ENCODE data around the gene CCIN. TPM values are rescaled to one million over a fixed set of nuclear protein-coding genes. Genes with fewer than 3 reads are reported as not detected.
"Not testable (repeated sequence)": the region's sequence is repeated elsewhere in the genome, so short reads cannot be mapped to it uniquely, and the experiment has no call there.

Gene CCIN
- total RNA-seq, 1 donor from 2014 or later, result not detected

DNA sequence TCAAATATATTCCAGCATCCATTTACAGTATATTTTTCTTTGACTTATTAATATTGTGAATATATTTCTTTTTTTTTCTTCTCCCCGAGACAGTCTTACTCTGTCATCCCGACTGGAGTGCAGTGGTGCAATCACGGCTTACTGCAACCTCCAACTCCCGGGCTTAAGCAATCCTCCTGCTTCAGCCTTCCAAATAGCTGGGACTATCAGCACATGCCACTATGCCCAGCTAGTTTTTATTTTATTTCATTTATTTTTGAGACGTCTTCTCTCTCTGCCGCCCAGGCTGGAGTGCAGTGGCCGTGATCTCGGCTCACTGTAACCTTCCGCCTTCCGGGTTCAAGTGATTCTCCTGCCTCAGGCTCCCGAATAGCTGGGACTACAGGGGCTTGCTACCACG is 40.0 kb upstream of the CCIN start:
- no peaks in the 10 kb centered on the region for H3K4me1 ChIP-seq
- H3K27me3 ChIP-seq, result peaks cover 8% of the 10 kb centered on the region
- Mint-ChIP-seq H3K4me1 (no peaks in the 10 kb centered on the region), H3K27ac (no peak overlapping the region), H3K27me3 (ENCODE audit: insufficient read depth, low read depth) (peaks cover 7% of the 10 kb centered on the region), H3K36me3 (no peaks in the 10 kb centered on the region), H3K4me3 (no peak overlapping the region), H3K9me3 (no peaks in the 10 kb centered on the region)
- H2AFZ ChIP-seq (replicated peaks), result no peak overlapping the region
- H3K36me3 ChIP-seq, result no peaks in the 10 kb centered on the region
- no peaks in the 10 kb centered on the region for H3F3A ChIP-seq (ENCODE audit: low read depth)
- no peaks in the 10 kb centered on the region for H3K9me3 ChIP-seq (ENCODE audit: low read depth)
- H4K20me1 ChIP-seq (ENCODE audit: low read depth), result no peaks in the 10 kb centered on the region
- H3K4me2 ChIP-seq, result no peak overlapping the region
- H3K79me2 ChIP-seq (ENCODE audit: low read depth), result no peaks in the 10 kb centered on the region
- no peak overlapping the region for H3K9ac ChIP-seq
- no peak overlapping the region for H3K4me3 ChIP-seq
- H3K27ac ChIP-seq, result no peak overlapping the region
- no peak for DNase-seq (ENCODE audit: low spot score)
- TF ChIP-seq, protein P1, sequence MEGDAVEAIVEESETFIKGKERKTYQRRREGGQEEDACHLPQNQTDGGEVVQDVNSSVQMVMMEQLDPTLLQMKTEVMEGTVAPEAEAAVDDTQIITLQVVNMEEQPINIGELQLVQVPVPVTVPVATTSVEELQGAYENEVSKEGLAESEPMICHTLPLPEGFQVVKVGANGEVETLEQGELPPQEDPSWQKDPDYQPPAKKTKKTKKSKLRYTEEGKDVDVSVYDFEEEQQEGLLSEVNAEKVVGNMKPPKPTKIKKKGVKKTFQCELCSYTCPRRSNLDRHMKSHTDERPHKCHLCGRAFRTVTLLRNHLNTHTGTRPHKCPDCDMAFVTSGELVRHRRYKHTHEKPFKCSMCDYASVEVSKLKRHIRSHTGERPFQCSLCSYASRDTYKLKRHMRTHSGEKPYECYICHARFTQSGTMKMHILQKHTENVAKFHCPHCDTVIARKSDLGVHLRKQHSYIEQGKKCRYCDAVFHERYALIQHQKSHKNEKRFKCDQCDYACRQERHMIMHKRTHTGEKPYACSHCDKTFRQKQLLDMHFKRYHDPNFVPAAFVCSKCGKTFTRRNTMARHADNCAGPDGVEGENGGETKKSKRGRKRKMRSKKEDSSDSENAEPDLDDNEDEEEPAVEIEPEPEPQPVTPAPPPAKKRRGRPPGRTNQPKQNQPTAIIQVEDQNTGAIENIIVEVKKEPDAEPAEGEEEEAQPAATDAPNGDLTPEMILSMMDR (IDR thresholded peaks at IDR 0.05), result no peak
- TF ChIP-seq EZH2phosphoT487 (IDR thresholded peaks at IDR 0.05), result no peak
- TF ChIP-seq EZH2 (IDR thresholded peaks at IDR 0.05), result no peak

DNA sequence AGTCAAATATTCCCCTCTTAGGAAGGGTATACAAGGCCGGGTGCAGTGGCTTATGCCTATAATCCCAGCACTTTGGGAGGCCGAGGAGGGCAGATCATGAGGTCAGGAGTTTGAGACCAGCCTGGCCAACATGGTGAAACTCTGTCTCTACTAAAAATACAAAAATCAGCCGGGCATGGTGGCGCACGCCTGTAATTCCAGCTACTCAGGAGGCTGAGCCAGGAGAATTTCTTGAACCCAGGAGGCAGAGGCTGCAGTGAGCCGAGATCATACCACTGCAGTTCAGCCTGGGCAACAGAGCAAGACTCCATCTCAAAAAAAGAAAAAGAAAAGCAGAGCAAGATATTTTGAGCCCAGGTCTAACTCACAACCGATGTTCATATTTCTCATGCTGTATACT is 37.5 kb upstream of the CCIN start:
- peaks cover 34% of the 10 kb centered on the region for H3K27me3 ChIP-seq
- H3K9me3 ChIP-seq (ENCODE audit: low read depth); H3K4me3 ChIP-seq; H3K4me1 ChIP-seq; H3K79me2 ChIP-seq (ENCODE audit: low read depth); H3K4me2 ChIP-seq; DNase-seq (ENCODE audit: low spot score); H3K36me3 Mint-ChIP-seq; H4K20me1 ChIP-seq (ENCODE audit: low read depth); H3F3A ChIP-seq (ENCODE audit: low read depth); H3K9me3 Mint-ChIP-seq; H2AFZ ChIP-seq (replicated peaks); H3K4me3 Mint-ChIP-seq; H3K4me1 Mint-ChIP-seq; H3K27ac ChIP-seq; H3K27ac Mint-ChIP-seq; H3K36me3 ChIP-seq; H3K9ac ChIP-seq: not testable (repeated sequence)
- H3K27me3 Mint-ChIP-seq (ENCODE audit: insufficient read depth, low read depth), result peaks cover 23% of the 10 kb centered on the region

DNA sequence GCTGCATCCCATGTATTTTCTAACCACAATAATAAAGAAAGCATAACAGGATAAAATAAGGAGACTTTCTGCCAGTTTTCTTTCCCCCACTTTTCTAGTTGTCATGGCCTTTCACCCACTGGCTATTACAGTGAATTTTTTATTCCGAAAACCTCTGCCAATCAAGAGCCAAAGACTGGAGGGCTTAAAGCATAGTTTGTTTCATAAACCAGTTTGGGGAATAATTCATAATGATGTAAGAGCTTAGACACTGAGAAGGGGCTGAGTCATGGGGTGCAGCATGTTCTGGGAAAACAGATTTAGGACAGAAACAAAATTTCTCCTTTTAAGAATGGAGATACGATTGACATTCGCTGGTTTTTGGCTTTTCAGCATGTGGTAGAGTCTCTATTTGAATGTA is 37.1 kb upstream of the CCIN start:
- no peak overlapping the region for H3K4me3 Mint-ChIP-seq
- no peaks in the 10 kb centered on the region for H3K9me3 ChIP-seq (ENCODE audit: low read depth)
- no peak overlapping the region for H3K4me3 ChIP-seq
- H3K36me3 Mint-ChIP-seq, result no peaks in the 10 kb centered on the region
- no peak overlapping the region for H3K27ac ChIP-seq
- peaks cover 7% of the 10 kb centered on the region for H3K4me1 ChIP-seq
- peaks cover under 1% of the 10 kb centered on the region for H3K9me3 Mint-ChIP-seq
- peaks cover 25% of the 10 kb centered on the region for H3K27me3 Mint-ChIP-seq (ENCODE audit: insufficient read depth, low read depth)
- no peak overlapping the region for H3K4me2 ChIP-seq
- no peak overlapping the region for H3K27ac Mint-ChIP-seq
- no peaks in the 10 kb centered on the region for H3K36me3 ChIP-seq
- H3K9ac ChIP-seq, result no peak overlapping the region
- no peaks in the 10 kb centered on the region for H3K79me2 ChIP-seq (ENCODE audit: low read depth)
- no peak for DNase-seq (ENCODE audit: low spot score)
- H4K20me1 ChIP-seq (ENCODE audit: low read depth), result no peaks in the 10 kb centered on the region
- H3F3A ChIP-seq (ENCODE audit: low read depth), result peaks cover under 1% of the 10 kb centered on the region
- no peak for TF ChIP-seq EZH2phosphoT487 (IDR thresholded peaks at IDR 0.05)
- peaks cover 2% of the 10 kb centered on the region for H3K4me1 Mint-ChIP-seq
- H2AFZ ChIP-seq (replicated peaks), result no peak overlapping the region
- peaks cover 38% of the 10 kb centered on the region for H3K27me3 ChIP-seq

DNA sequence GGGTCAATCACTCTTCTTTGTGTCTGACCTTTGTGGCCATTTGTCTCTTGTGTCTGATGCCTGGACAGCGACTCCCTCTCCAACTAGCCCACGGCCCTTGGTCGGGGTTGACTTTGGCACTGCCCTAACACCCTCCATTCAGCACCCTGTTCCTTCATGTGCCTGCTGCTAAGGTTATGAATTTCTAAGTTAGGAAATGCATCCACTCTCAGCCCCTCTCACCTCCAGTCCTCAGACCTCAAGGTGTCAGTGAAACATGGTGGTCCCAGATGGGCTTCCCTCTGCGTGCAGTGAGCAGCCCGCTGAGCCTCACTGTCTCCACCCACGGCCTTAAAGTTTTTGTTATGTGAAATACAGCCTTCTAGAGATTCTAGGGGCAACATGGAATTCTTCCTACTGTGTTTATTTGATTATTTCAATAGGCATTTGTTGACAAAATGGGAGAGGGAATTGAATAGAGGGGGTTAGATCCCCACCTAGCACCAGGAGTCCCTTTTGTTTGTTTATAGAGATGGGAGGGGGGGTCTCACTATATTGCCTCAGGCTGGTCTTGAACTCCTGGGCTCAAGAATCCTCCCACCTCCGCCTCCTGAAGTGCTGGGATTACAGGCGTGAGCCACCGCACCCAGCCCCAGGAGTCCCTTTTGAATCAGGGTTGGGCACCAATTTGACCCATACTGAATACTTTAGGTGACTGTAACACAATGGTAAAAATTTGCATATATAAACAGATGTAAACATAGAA is 34.3 kb upstream of the CCIN start:
- H3K4me2 ChIP-seq, result peak overlapping the region; percentile 94
- no peaks in the 10 kb centered on the region for H3K79me2 ChIP-seq (ENCODE audit: low read depth)
- H3K36me3 ChIP-seq, result no peaks in the 10 kb centered on the region
- no peaks in the 10 kb centered on the region for H4K20me1 ChIP-seq (ENCODE audit: low read depth)
- no peaks in the 10 kb centered on the region for H3K9me3 ChIP-seq (ENCODE audit: low read depth)
- H3K4me1 Mint-ChIP-seq, result peaks cover 11% of the 10 kb centered on the region
- no peak for DNase-seq (ENCODE audit: low spot score)
- H3K4me1 ChIP-seq, result peaks cover 15% of the 10 kb centered on the region
- H3K27me3 Mint-ChIP-seq (ENCODE audit: insufficient read depth, low read depth), result peaks cover 45% of the 10 kb centered on the region
- H3K36me3 Mint-ChIP-seq, result no peaks in the 10 kb centered on the region
- H3K27me3 ChIP-seq, result peaks cover 58% of the 10 kb centered on the region
- no peak overlapping the region for H2AFZ ChIP-seq (replicated peaks)
- no peak overlapping the region for H3K9ac ChIP-seq
- peaks cover 3% of the 10 kb centered on the region for H3K9me3 Mint-ChIP-seq
- no peak overlapping the region for H3K27ac Mint-ChIP-seq
- H3K4me3 Mint-ChIP-seq, result peak overlapping the region; percentile 85
- H3K4me3 ChIP-seq, result no peak overlapping the region
- TF ChIP-seq EZH2phosphoT487 (IDR thresholded peaks at IDR 0.05) (no peak), EZH2 (IDR thresholded peaks at IDR 0.05) (no peak)
- TF ChIP-seq, protein P1 (IDR thresholded peaks at IDR 0.05), result no peak
- no peak overlapping the region for H3K27ac ChIP-seq
- peaks cover 9% of the 10 kb centered on the region for H3F3A ChIP-seq (ENCODE audit: low read depth)

Data from neural progenitor cell (in vitro differentiated cells).